ENCODE measurements around the gene RHBDL2.
"Not testable (repeated sequence)": the region's sequence is repeated elsewhere in the genome, so short reads cannot be mapped to it uniquely, and the experiment has no call there.

RHBDL2 gene

GRCh38 chr1:38973659-38974437, 32.2 kb upstream of the RHBDL2 start:
- no peaks in the 10 kb centered on the region for H3K4me1 ChIP-seq
- H3K27me3 ChIP-seq = no peaks in the 10 kb centered on the region
- H3K4me3 ChIP-seq (ENCODE audit: low read depth, low read length) = no peak overlapping the region
- H3K36me3 ChIP-seq = no peaks in the 10 kb centered on the region
- no peaks in the 10 kb centered on the region for H3K9me3 ChIP-seq
- no peak for TF ChIP-seq CTCF (IDR thresholded peaks at IDR 0.05; ENCODE audit: low read depth, low read length)
- DNase-seq = no peak

GRCh38 chr1:38973145-38973544, 31.5 kb upstream of the RHBDL2 start:
- H3K27me3 ChIP-seq; DNase-seq; H3K4me3 ChIP-seq (ENCODE audit: low read depth, low read length); H3K36me3 ChIP-seq; H3K9me3 ChIP-seq; H3K4me1 ChIP-seq: not testable (repeated sequence)

- no peak for DNase-seq
Observed at GRCh38 chr1:38964140-38964548, 22.5 kb upstream of the RHBDL2 start.

GRCh38 chr1:38962560-38962959, 20.9 kb upstream of the RHBDL2 start:
- no peak overlapping the region for H3K4me3 ChIP-seq (ENCODE audit: low read depth, low read length)
- no peak for DNase-seq
- no peak for TF ChIP-seq CTCF (IDR thresholded peaks at IDR 0.05; ENCODE audit: low read depth, low read length)
- no peaks in the 10 kb centered on the region for H3K9me3 ChIP-seq
- H3K27me3 ChIP-seq = no peaks in the 10 kb centered on the region
- H3K36me3 ChIP-seq = no peaks in the 10 kb centered on the region
- no peaks in the 10 kb centered on the region for H3K4me1 ChIP-seq

More at GRCh38 chr1:38964140-38964548, 22.5 kb upstream of the RHBDL2 start:
- no peak overlapping the region for H3K4me3 ChIP-seq (ENCODE audit: low read depth, low read length)
- TF ChIP-seq CTCF (IDR thresholded peaks at IDR 0.05; ENCODE audit: low read depth, low read length) = peak; percentile 27
- no peaks in the 10 kb centered on the region for H3K4me1 ChIP-seq
- no peaks in the 10 kb centered on the region for H3K36me3 ChIP-seq
- no peaks in the 10 kb centered on the region for H3K27me3 ChIP-seq
- no peaks in the 10 kb centered on the region for H3K9me3 ChIP-seq

- no peak for DNase-seq
- Histone ChIP-seq H3K36me3 (no peaks in the 10 kb centered on the region), H3K4me1 (no peaks in the 10 kb centered on the region), H3K27me3 (no peaks in the 10 kb centered on the region), H3K4me3 (ENCODE audit: low read depth, low read length) (no peak overlapping the region), H3K9me3 (no peaks in the 10 kb centered on the region)
- no peak for TF ChIP-seq CTCF (IDR thresholded peaks at IDR 0.05; ENCODE audit: low read depth, low read length)
Observed at GRCh38 chr1:38962113-38962512, 20.5 kb upstream of the RHBDL2 start.

- Histone ChIP-seq H3K27me3 (no peaks in the 10 kb centered on the region), H3K9me3 (no peaks in the 10 kb centered on the region), H3K4me1 (no peaks in the 10 kb centered on the region), H3K4me3 (ENCODE audit: low read depth, low read length) (no peak overlapping the region), H3K36me3 (no peaks in the 10 kb centered on the region)
- TF ChIP-seq CTCF (IDR thresholded peaks at IDR 0.05; ENCODE audit: low read depth, low read length) = no peak
- no peak for DNase-seq
Observed at GRCh38 chr1:38958967-38959366, 17.3 kb upstream of the RHBDL2 start.
